ENCODE results near the gene CEND1.

GRCh38 chr11:808427-809286 lies 18.8 kb upstream of the CEND1 start:
- TF ChIP-seq CTCF (IDR thresholded peaks at IDR 0.05): no peak
- no peak for TF ChIP-seq POLR2A (IDR thresholded peaks at IDR 0.05)

All from testis (tissue), 2 donors.